RPMI7951 (cell line): Measurements from ENCODE around the gene EPS8L1. TPM values are rescaled to one million over a fixed set of nuclear protein-coding genes. Genes with fewer than 3 reads are reported as not detected.
"Not testable (repeated sequence)": the region's sequence is repeated elsewhere in the genome, so short reads cannot be mapped to it uniquely, and the experiment has no call there.

Source experiments
- DNase-seq: peaks from one replicate; pipeline ENCODE4 v3.0.0-alpha.2; 2012; ENCODE audit warnings: low read depth
- total RNA-seq: library from RNA; depleted of rRNA; stranded (reverse); fragments of >200 nt; shearing (Covaris generic); gene quantifications from 2 replicates; pipeline ENCODE4 v1.2.3, GENCODE V29; 2014

Gene EPS8L1
- total RNA-seq, 1 experiment from 2014 or later = 8.5 TPM

DNA sequence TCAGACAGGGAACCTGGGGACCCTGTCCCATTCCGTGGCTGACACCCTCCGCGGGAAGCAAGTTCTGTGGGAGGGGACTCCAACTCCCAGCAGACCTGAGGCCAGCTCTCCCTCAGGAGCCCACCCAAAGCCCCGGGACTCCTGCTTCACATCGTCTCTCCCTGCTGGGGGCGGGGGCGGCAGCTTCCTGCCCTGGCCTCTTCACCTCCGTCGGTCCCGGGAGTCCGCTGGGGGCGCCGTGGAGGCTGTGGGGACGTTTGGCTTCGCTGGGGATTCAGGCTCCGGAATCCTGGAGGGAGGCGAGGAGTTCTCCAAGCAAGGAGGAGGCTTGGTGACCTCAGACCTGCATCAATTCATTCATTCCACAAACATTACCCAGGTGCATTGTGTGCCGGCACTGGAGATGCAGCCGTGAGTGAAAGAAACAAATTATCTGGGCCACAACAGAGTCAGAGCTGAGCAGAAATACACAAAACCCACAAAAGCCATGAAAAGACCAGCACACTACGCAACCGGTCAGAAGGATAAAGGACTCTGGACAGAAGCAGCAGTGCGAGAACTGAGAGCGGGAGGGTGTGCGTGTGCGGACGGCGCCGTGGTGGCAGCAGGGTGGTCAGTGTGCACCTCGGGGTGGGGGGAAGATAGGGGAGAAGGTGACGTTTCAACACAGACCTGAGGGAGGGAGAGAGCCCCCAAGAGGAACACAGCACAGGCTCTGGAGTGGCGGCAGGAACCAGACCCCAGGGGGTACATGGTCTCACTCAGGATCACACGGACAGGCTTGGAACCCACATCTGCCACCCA lies 19.0 kb downstream of the EPS8L1 start:
- no peak for DNase-seq

DNA sequence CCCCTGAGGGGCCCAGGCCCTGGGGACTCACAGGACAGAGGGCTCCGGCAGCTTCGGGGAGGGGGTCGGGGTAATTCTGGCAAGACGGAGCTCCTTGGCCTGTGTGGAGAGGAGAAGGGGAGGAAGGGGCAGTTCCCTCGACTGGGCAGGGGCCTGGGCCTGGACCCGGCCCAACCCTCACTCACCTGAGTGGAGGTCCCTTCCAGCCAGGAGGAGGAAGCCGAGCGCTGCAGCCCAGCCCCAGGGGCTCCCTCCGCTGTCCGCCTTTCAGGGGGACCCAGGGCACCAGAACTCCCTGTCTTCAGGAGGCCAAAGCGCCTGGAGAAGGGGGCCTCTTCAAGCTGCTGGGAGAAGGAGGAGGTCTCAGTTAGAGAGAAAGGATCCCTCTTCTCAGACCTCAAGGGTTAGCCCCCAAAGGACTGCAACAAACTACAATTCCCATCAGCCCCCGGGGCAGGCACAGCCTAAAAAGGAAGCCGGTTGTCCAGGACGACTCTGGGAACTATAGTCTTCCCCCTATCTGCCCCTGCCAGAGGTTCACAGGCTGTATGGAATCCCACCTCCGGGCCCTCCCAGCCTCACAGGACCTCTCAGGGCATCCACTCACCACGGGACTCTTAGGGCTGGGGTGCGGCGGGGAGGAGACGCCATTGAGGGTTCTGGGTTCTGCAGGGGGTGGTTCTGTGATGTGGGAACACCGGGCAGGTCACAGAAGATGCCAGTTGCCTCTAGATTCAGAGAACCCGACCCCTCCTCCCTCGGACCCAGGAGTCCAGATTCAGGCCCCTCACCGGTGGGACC lies 19.8 kb downstream of the EPS8L1 start:
- DNase-seq = no peak

DNA sequence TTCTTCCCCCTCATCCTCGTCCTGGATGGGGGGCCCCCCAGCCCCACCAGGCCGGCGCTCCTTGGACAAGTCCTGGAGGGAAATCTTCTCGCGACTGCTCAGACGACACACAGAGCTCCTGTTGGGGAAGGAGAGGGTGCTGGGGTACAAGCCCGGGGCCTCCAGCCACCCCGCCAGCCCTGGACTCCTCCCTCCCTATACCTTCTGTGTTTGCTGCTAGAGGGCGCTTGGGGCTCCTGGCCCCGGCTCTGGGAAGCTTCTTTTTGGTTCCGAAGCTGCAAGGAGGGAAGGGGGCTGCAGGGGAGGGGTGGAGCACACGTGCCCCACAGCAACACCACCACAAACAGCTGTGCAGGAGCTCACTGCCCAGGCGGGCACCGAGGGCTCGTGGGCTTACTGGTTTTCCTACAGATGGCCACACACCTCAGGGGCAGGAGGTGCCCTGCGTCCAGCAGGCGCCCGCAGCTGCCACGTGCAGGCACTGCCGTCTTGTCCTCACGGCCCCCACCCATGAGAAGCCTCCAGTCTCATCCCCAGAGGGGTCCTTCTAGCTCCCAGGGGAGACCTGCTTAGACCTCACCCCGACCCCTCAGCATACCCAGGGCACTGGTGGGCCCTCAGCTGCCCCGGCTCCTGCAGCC lies 20.5 kb downstream of the EPS8L1 start:
- no peak for DNase-seq

DNA sequence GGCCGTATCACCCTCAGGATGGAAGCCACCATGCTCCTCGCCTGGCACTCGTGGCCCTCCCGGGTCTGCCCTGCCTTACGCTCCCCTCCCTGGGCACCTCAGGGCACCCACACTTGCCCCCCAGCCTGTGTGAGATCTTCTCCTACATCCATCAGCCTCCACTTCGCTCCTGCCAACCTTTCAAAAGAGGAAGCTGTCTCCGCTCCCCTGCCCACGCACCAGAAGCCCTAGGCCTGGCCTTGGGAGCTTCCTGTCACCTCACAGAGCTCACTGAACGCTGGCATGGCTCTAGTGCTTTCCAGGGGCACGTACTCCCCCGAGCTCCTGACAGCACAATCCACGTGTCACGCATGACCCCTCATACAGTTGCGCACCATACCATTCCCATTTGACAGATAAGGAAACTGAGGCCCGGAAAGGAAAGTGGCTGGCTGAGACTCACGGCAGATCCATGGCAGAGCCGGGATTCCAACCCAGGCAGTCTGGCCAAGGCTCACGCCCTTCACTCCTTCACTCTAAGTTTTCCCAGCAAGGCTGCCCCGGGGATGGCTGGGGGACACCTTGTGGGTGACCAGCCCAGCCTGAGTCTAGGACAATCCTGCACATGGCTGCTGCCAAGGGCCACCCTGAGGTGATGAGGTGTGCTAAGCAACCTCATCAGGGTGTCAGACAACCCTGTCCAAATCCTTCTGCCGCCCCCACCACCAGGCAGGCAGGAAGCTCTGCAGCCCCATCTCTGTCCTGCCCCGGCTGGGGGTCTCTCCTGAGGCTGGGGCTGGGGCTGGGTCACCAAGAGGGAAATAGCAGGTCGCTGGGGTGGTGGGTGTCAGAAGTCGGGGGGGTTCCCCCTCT lies 22.4 kb downstream of the EPS8L1 start:
- no peak for DNase-seq

DNA sequence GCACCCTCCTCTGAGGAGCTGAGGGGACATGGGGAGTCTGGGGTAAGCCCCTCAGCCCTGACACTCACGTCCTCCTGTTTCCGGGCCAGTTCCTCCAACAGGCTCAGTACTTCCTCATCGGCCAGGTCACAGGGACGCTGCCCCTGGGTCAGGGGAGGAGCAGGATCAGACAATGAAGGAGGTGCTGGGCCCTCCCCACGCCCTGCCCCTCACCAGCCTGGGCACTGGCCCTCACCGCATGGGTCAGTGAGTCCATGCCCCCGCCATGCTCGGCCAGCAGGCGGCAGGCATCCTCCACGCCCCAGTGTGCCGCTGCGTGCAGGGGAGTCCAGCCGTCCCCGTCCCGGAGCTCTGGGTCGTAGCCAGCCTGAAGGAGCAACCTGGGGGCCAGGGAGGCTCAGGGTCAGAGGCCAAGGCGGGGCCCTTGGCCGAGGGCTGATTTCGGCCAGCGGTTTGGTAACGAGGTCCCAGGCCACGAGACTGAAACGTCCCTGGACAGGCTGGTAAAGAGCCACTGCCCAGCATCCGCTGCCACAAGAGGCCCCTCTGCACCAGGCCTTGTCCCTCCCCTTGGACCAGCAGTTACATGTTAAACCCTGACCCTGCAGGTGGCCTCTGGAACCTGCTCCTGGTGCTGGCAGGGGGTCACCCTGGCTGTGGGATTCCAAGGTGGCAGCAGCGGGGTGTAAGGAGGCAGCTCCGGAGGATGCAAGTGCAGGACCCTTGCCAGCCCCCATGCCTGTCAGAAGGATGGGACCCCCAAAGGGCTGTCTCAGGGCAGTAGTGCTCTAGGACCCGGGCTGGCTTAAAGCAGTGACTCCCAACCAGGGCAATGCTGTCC lies 23.3 kb downstream of the EPS8L1 start:
- no peak for DNase-seq

DNA sequence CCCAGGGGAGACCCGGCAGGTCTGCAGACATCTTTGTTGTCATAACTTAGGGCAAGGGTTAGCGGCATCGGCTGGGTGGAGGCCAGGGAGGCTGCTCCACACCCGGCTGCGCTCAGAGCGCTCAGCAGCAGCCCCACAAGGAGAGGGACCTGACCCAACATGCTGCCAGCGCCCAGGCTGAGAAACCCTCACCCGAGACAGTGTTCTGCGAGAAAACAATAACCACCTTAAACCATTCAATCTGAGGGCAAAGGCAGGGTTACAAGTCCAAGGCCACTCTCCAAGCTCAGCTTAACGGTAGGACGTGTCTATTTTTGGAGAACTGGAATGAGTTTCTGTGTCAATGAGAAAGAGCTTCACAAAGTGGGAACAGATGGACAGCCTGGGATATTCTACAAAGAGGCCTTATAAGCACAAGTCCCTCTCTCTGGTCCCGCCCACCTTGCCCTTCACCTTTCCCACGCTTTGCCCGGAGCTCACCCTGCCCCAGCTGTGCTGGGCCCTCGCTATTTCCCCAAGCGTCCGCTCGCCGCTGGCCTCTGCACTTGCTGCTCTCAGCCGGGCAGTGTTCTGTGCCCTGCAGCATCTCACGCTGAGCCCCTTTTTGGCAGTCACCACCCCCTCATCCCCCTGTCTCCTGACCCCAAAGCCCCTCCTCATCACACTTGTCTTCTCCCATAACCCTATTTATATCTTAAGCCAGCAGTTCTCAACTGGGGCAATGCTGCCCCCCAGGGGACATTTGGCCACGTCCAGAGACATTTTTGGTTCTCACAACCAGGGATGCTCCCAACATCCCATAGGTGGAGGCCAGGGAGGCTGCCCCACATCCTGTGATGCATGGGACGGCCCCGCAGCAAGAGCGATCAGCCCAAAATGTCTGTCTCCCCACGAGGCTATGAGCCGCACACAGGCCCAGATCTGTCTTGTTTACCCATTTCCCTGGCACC lies 24.2 kb downstream of the EPS8L1 start:
- no peak for DNase-seq

DNA sequence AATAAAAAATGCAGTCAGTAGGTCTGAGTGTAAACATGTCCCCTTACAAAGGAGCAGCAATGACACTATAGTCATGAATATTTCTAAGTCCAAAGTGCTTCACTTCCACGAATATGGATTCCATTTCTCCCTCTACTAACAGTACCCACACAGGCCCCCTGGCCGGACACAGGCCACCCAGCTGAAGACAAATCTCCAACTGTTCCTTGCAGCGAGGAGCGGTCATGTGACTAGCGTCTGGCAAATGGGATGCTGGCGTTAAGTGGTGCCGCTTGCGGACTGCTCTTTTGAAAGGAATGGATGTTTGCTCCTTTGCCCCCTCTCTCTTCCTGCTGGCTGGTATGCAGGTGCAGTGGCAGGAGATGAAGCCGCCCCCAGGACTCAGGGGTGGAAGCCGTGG lies 25.6 kb downstream of the EPS8L1 start:
- no peak for DNase-seq

DNA sequence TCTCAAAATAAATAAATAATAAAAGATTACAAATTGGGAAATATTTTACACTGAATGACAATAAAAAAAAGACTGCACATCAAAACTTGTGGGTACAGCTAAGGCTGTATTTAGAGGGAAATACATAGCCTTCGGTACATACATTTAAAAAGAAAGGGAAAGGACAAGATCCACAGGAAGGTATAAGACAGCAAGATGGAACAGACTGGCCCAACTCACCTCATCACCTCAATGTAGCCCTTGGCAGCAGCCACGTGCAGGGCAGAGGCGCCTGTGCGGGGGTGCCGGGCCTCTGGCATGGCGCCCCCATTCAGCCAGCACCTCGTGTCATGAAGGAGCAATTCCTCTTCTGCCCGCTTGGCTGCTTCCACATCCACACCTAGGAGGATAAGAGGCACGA lies 27.5 kb downstream of the EPS8L1 start:
- no peak for DNase-seq

DNA sequence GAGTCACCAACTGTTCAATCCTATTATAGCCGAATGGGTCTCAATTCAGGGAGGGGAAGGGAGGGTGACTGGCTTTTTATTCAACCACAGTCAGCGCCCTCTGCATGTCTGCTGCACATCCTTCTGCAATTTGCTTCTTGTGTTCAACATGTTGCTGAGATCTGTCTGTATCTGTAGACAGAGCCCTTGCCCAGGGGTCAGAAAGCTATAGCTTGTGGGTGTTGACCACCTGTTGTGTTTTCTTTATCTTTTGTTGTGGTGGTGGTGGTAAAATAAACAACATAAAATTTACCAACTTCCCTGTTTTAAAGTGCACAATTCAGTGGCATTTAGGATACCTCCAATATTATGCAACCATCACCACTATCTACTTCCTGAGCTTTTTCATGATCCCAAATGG lies 29.6 kb downstream of the EPS8L1 start:
- no peak for DNase-seq

DNA sequence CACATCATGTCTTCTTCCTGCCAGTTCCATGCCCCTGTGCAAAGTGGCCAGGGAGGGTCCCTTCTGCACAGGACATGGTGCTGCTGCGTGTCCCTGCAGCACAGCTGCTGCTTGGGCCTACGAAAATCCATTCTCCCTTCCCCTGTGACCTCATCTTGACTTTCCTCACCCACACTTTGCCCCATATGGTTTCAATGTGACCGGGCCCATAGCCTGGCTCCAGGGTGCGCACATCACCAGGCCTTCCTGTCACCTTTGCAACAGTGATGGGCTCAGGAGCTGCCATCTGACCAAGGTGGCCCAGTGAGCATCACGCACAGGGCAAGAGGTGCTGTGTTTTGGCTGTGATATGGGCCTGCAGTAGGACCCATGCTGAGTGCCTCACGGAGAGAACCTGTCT lies 30.9 kb downstream of the EPS8L1 start:
- no peak for DNase-seq

DNA sequence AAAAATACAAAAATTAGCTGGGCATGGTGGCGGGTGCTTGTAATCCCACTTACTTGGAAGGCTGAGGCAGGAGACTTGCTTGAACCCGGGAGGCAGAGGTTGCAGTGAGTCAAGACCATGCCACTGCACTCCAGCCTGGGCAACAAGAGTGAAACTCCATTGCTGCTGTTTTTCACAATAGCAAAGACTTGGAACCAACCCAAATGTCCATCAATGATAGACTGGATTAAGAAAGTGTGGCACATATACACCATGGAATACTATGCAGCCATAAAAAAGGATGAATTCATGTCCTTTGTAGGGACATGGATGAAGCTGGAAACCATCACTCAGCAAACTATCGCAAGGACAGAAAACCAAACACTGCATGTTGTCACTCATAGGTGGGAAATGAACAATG lies 31.6 kb downstream of the EPS8L1 start:
- not testable (repeated sequence) for DNase-seq

DNA sequence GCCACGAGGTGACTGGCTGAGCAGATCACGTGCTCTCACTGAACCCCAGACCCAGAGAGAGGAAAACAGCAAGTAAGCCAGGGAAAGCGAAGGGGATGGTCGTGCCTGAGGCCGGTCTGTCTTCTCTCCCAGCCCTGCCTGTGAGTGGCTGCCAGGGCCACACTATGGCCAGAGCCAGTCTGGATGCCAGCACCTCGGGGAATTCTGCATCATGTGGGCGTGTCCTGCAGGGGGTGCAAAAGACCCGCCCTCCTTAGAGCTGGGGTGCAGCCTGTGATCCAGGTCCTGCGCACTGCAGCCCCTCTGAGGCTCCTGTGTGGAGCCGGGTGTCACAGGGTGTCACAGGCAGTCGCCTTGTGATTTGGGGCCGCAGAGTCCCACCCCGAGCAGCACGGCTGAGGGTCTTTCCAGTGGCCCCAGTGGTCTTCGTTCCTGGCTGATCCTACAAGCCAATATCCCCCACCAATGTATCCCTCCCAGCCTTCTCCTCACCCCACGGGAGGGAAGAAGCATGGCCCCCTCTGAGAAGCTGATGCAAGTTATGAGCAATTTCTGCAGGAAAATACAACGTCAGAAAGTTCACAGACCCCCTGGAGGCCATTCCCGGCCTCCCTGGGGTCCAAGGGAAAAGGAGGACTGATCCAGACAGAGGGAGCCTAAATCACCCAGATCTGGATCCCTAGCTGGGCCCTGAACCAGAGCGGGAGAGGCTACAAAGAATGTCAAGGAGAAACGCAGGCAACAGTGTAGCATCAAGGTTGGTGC lies 34.0 kb downstream of the EPS8L1 start:
- DNase-seq = no peak

DNA sequence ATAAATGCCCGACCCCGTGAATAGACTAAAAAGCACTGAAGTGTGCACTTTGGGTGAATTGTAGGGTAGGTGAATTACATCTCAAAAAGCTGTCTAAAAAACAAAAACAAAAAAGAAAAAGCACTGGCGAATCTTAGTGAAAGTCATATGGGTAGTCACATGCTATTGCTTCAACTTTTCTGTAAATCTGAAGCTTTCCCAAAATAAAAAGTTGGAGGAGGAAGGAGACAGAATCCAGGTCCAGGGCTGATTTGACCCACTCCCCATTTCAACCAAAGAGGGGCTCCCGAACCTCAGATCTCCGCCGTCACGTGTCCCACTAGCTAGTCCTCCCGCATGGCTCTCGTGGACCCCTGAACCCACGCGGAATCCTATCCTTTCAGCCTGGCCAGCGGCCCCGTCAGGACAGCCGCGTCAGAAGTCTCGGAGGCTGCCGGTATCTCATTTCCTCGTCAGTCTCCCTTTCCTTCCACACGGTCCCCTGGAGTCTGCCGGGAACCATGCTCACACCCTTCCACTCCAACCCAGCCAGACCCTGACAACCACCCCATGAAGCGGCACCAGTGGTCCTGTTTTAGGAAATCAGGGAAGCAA lies 35.7 kb downstream of the EPS8L1 start:
- DNase-seq = no peak

DNA sequence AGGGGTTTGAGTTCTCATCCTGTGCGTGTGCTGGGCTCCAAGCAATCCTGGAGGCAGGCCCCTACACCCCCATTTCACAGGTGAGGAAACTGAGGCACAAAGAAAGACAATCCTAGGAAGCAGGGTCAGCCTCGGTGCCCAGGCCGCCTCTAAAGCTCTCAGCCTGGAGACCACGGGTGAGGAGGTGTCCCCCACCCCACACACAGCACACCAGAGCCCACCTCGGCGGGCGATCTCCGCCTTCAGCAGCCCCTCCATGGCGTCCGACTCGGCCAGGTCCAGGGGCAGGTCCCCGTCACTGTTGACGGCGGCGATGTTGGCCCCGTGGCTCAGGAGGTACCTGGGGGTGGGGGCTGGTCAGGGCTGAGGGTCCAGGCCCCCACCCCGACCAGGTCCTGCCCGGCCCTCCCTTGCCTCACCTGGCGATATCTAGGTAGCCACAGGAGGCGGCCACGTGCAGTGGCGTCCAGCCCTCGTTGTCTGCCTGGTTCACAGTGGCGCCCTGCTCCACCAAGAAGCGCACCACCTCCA lies 36.6 kb downstream of the EPS8L1 start:
- DNase-seq = no peak

DNA sequence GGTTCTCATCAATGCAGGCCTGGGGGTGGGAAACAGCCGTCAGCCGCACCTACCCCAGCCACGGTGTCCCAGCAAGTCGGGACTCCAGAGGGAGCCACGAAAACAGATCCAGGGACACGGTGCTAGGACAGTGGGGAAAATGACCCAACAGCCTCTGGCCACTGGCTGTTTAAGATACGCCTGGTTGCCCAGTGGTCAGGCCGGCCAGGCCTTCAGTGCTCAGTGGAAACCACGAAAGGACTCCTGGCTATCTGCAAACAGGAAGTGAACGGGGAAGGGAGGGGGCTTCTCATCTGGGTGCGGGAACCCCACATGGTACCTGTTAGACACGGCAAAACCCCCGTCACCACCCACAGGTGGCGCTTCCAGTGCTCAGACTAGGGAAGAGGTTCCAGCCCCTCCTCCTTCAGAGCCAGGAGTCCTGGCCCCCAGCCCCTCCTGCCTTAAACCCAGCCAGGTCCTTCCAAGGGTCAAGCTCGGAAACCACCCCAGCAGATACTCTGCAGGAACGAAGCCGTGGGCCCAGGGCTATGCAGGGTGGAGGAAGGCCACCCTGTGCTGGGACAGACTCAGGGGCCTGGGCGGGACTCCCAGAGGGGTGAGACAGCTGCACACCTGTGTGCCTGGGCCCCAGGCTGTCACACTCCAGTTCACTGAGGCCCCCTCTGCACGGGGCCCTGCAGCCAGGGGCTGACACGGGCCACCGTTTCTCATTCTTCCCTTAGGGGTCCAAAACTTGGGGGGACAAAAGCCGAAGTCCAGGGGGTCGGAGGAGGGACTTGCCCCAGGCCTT lies 37.3 kb downstream of the EPS8L1 start:
- DNase-seq = no peak

DNA sequence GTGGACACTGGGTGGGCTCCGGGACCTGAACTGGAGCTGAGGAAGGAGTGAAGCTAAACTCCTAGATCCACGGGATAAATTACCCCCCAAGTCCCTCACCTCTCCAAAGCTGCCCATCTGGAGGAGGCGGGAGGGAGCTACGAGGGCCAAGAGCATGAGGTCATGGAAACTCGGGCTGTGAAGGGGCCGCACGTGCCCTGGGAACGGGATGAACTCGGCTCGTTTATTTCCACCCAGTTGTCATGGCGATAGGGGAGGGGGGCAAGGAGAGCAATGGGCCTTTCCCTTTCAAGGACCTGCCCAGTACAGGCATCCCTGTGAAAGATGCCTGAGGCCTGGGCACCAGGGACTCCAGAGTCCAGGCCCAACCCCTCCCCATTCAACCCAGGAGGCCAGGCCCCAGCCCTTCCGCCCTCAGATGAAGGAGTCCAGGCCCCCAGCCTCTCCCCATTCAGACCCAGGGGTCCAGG lies 37.9 kb downstream of the EPS8L1 start:
- DNase-seq = peak; percentile 62

DNA sequence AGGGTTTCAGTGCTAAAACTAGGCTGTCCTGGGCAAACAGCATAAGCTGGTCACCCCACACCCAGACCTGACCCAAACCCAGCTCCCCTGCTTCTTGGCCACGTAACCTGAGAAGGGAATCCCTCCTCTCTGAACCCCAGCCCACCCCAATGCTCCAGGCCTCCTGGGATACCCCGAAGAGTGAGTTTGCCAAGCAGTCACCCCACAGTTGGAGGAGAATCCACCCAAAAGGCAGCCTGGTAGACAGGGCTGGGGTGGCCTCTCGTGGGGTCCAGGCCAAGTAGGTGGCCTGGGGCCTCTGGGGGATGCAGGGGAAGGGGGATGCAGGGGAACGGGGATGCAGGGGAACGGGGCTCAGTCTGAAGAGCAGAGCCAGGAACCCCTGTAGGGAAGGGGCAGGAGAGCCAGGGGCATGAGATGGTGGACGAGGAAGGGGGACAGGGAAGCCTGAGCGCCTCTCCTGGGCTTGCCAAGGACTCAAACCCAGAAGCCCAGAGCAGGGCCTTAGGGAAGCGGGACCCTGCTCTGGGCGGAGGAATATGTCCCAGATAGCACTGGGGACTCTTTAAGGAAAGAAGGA lies 39.0 kb downstream of the EPS8L1 start:
- no peak for DNase-seq
